Stimulated activated CD4-positive, alpha-beta T cell treated with anti-CD3 and anti-CD28 coated beads, TNF-alpha, amount 100 ng/mL, for 24 hours (primary cell): Measurements from ENCODE around the gene TENT4A.

ENCODE experiments used
- DNase-seq, 3 experiments: peaks; one replicate each; pipeline ENCODE4 v3.0.0-alpha.2; 2020; ENCODE audit warnings: low read depth in 3 of 3

TENT4A gene

DNA sequence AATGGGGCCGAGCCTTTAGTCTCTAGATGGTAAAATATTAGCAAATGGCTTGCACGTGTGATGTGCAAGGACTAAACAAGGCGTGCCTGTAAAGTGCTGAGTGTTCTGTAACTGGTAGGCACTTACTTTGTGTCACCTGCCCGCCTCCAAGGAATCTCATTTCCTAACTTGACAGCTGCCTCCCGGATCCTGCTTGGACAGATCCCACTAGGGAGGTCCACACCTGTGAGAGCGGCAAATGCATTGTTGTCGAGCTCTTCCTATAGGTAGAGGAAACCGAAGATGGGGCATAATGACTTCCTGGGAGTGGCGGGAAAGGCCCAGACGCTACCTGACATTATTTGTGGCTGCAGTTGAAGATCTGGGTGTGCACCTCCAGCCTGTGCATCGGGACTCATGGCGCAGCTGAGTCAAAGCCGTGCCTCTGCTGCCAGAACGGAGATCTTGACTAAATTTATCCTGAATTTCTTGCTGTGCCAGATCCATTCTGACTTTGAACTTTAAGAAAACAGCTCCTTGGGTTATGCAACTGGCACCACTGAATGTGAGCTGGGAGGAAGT, 79.8 kb downstream of the TENT4A start:
- DNase-seq = no peak

GRCh38 chr5:6801236-6801635, 88.0 kb downstream of the TENT4A start:
- no peak for DNase-seq

GRCh38 chr5:6803981-6804550, 90.8 kb downstream of the TENT4A start:
- DNase-seq = no peak

DNA sequence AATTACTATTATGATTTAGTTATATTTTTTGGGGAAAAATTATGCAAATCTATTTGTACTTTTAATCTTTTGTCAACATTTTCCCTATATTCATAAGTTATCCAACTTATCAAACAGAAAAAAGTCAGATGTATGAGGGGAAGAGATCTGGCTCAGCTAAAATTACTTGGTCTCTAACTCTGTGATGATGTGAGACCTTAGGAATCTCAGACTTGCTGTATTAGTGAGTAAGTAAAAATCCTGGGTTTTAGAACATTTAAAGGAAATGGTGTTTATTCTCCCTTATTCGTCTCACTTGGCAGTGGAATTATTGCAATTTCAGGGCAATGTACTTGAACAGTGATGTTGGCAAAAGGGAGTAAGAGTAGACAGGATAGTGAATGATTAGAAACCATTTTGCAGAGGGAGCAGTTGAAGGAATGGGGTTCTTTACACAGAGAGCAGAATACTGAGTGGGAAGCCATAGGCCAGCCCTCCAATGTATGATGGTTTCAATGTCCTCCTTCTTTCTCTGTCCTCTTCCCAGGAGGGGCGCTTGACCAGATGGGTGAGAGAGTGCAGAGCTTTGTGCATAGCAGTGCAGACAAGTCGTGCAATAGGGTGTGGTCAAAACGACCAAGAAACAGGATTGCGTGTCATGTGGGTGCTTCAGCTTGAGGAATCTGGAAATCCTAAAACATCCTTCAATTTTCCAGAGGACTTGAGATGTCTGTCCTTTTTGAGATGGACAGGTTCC, 91.7 kb downstream of the TENT4A start:
- no peak for DNase-seq

GRCh38 chr5:6805841-6806240, 92.6 kb downstream of the TENT4A start:
- DNase-seq = no peak
